Tibial artery (tissue), 4 donors: ENCODE results near the gene STAG2.
A peak's percentile ranks its signal among the peaks of the same experiment; 100 is the strongest.

Experiments
- DNase-seq, 2 donors: peaks; one replicate each; pipeline ENCODE4 v3.0.0-alpha.2; 2019
- H3K27ac ChIP-seq, 2 donors: fragments of 200-600 bp; sonication (generic) in 1 of 2; 1 replicate in 1 of 2; 2 replicates in 1 of 2; pipeline ENCODE4 v1.5.1; 2018 to 2019; ENCODE audit warnings: mild to moderate bottlenecking in 1 of 2
- H3K27me3 ChIP-seq, 2 donors: fragments of 200-600 bp; sonication (generic) in 1 of 2; one replicate each; pipeline versions ENCODE4 v1.5.1 to v1.6.0; 2016 to 2019
- H3K36me3 ChIP-seq, 3 donors: fragments of 200-600 bp; sonication (generic) in 2 of 3; one replicate each; pipeline ENCODE4 v1.5.1; 2016 to 2019; ENCODE audit warnings: mild to moderate bottlenecking in 2 of 3
- H3K4me1 ChIP-seq, 4 donors: fragments of 200-600 bp; sonication (generic) in 2 of 4; 1 replicate in 3 of 4; 2 replicates in 1 of 4; pipeline ENCODE4 v1.5.1; 2016 to 2019
- H3K4me3 ChIP-seq, 2 donors: fragments of 200-600 bp; sonication (generic) in 1 of 2; 1 replicate in 1 of 2; 2 replicates in 1 of 2; pipeline ENCODE4 v1.5.1; 2018 to 2019; ENCODE audit warnings: mild to moderate bottlenecking in 2 of 2
- H3K9me3 ChIP-seq, 3 donors: fragments of 200-600 bp; sonication (generic) in 1 of 3; one replicate each; pipeline ENCODE4 v1.5.1; 2016 to 2019
- intact Hi-C: fragments of 100-400 bp; cut with DNase I; formaldehyde crosslinking; loops from one replicate; pipeline ENCODE4 v1.15.0; 2023; ENCODE audit warnings: low total_unique reads
- TF ChIP-seq, protein P1 (sequence below), 2 experiments: fragments of 200-600 bp in 1 of 2; fragments of 450-650 bp in 1 of 2; IDR thresholded peaks; one replicate each; pipeline ENCODE4 v1.5.1; 2017 to 2019; ENCODE audit warnings: antibody characterized with exemption in 2 of 2, mild to moderate bottlenecking in 1 of 2, moderate library complexity in 1 of 2

STAG2 gene

GRCh38 chrX:123959281-123960063, 2.0 kb upstream of the STAG2 start:
- TF ChIP-seq, protein P1, sequence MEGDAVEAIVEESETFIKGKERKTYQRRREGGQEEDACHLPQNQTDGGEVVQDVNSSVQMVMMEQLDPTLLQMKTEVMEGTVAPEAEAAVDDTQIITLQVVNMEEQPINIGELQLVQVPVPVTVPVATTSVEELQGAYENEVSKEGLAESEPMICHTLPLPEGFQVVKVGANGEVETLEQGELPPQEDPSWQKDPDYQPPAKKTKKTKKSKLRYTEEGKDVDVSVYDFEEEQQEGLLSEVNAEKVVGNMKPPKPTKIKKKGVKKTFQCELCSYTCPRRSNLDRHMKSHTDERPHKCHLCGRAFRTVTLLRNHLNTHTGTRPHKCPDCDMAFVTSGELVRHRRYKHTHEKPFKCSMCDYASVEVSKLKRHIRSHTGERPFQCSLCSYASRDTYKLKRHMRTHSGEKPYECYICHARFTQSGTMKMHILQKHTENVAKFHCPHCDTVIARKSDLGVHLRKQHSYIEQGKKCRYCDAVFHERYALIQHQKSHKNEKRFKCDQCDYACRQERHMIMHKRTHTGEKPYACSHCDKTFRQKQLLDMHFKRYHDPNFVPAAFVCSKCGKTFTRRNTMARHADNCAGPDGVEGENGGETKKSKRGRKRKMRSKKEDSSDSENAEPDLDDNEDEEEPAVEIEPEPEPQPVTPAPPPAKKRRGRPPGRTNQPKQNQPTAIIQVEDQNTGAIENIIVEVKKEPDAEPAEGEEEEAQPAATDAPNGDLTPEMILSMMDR (IDR thresholded peaks at IDR 0.05): no peak
- Histone ChIP-seq H3K4me1 (peaks cover 0 to 4% (median 0%) of the 10 kb centered on the region in 4 donors), H3K9me3 (no peaks in the 10 kb centered on the region), H3K36me3 (no peaks in the 10 kb centered on the region), H3K27me3 (peaks cover 0 to 6% of the 10 kb centered on the region in 2 donors), H3K27ac (peak overlapping the region; percentile 92 to 96), H3K4me3 (peak overlapping the region; percentile 77 to 86)
- intact Hi-C loops: no loop called here
- peak; percentile 63 to 80 for DNase-seq

DNA sequence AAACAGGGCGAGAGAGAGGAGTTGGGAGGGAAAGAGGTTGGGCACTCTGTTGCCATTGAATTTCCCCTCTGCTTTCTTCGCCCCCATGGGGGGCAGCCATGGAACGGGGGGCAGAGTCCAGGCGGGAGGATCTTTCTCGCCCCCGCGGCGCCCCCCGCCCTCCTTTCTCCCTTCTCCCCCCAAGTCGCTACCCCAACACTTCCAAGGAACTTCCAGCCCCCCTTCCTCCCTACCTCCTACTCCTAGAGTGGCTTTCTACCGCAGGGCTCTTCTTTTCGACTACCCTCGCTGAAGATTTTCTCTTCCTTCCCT, 594 bp upstream of the STAG2 start:
- DNase-seq: no peak
- Histone ChIP-seq H3K27ac (peak overlapping the region; percentile 98 to 99), H3K4me1 (peaks cover 0 to 12% (median 2%) of the 10 kb centered on the region in 4 donors), H3K36me3 (no peaks in the 10 kb centered on the region), H3K27me3 (peaks cover 0 to 6% of the 10 kb centered on the region in 2 donors), H3K9me3 (no peaks in the 10 kb centered on the region), H3K4me3 (peak overlapping the region; percentile 86 to 91)
- TF ChIP-seq, protein P1 (IDR thresholded peaks at IDR 0.05): no peak
- intact Hi-C loops: no loop called here

- intact Hi-C loops: no loop called here
Observed at GRCh38 chrX:123962006-123962467, 531 bp downstream of the STAG2 start.

DNA sequence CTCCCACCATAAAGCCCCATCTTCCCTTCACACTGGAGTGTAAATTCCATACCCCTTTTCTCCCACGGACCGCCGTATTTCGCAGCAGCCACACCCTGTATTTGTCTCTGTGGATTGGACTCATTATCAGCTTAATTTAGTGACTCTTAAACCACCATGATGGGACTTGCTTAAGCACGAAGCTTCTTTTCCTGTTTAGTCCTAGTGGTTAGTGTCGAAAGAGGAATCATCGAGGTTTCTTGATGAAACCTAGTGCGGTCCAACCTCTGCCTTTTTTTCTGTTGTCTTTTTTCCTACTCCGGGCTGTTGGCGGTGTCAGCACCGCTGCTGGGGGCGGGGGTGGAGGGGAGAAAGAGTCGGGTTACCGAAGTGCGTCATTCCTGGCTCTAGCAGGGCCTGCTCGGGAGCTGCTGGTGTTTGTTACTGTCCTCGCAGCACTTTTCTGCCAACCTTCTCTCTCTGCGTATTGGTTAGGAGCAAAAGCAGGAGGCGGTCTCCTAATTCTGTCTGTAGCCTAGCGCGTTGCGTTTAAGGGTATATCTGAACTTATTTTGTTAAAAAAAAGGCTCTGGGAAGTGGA, 1.4 kb downstream of the STAG2 start:
- TF ChIP-seq, protein P1 (IDR thresholded peaks at IDR 0.05): no peak

More at GRCh38 chrX:123962006-123962467, 531 bp downstream of the STAG2 start:
- TF ChIP-seq, protein P1 (IDR thresholded peaks at IDR 0.05): no peak
- H3K4me3 ChIP-seq: peak overlapping the region; percentile 86 to 91
- peak overlapping the region; percentile 98 to 99 for H3K27ac ChIP-seq
- no peak for DNase-seq
- H3K27me3 ChIP-seq: peaks cover 0 to 6% of the 10 kb centered on the region in 2 donors
- H3K9me3 ChIP-seq: no peaks in the 10 kb centered on the region
- peaks cover 0 to 16% (median 2%) of the 10 kb centered on the region in 4 donors for H3K4me1 ChIP-seq
- no peaks in the 10 kb centered on the region for H3K36me3 ChIP-seq

GRCh38 chrX:123964156-123964834, 2.8 kb downstream of the STAG2 start:
- DNase-seq: no peak
- H3K36me3 ChIP-seq: no peaks in the 10 kb centered on the region
- no peaks in the 10 kb centered on the region for H3K9me3 ChIP-seq
- peaks cover 0 to 16% (median 4%) of the 10 kb centered on the region in 4 donors for H3K4me1 ChIP-seq
- H3K27me3 ChIP-seq: peaks cover 0 to 4% of the 10 kb centered on the region in 2 donors
- TF ChIP-seq, protein P1 (IDR thresholded peaks at IDR 0.05): no peak
- intact Hi-C loops: no loop called here
- peak overlapping the region; percentile 86 to 91 for H3K4me3 ChIP-seq
- peak overlapping the region in 1 of 2 donors; percentile 12 for H3K27ac ChIP-seq

More for the DNA sequence above, 1.4 kb downstream of the STAG2 start:
- H3K9me3 ChIP-seq: no peaks in the 10 kb centered on the region
- H3K27me3 ChIP-seq: peaks cover 0 to 6% of the 10 kb centered on the region in 2 donors
- DNase-seq: peak; percentile 93 to 96
- peak overlapping the region; percentile 98 to 99 for H3K27ac ChIP-seq
- intact Hi-C loops: no loop called here
- peaks cover 0 to 16% (median 2%) of the 10 kb centered on the region in 4 donors for H3K4me1 ChIP-seq
- H3K4me3 ChIP-seq: peak overlapping the region; percentile 86 to 91
- no peaks in the 10 kb centered on the region for H3K36me3 ChIP-seq
